HG02870 (cell line): ENCODE data around the gene SLC66A2.
A peak's percentile ranks its signal among the peaks of the same experiment; 100 is the strongest.
"Not testable (repeated sequence)": the region's sequence is repeated elsewhere in the genome, so short reads cannot be mapped to it uniquely, and the experiment has no call there.

Experiments used
- ATAC-seq: cut with Tn5 transposase; IDR thresholded peaks from one replicate; pipeline ENCODE4 v1.9.1; 2021; ENCODE audit warnings: mild to moderate bottlenecking, moderate library complexity; ENCODE audit not compliant: unreplicated experiment

Gene SLC66A2

DNA sequence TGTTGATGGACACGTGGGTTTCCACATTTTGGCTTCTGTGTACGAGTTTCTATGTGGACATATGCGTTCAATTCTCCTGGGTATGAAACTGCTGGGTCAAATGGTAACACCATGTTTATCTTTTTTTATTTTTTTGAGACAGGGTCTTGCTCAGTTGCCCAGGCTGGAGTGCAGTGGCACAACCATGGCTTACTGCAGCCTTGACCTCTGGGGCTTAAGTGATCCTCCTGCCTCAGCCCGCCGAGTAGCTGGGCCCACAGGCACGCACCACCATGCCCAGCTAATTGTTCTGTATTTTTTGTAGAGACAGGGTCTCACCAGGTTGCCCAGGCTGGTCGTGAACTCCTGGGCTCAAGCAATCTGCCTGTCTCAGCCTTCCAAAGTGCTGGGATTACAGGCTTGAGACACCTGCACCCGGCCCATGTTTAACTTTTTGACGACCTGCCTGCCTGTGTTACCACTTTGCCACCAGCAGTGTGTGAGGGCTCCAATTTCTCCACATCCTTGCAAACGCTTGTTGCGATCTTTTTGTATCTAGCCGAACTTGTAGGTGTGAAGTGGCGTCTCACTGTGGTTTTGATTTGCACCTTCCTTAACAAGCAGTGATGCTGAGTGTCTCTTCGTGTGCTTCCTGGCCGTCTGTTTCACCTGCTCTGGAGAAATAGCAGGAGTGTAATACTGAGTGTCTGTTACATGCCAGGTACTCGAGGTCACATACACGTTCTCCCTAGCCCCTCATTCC lies 19.9 kb upstream of the SLC66A2 start:
- ATAC-seq, result no peak

GRCh38 chr18:79970419-79971133 lies 19.1 kb upstream of the SLC66A2 start:
- no peak for ATAC-seq

GRCh38 chr18:79965119-79965902 lies 13.9 kb upstream of the SLC66A2 start:
- ATAC-seq, result no peak

DNA sequence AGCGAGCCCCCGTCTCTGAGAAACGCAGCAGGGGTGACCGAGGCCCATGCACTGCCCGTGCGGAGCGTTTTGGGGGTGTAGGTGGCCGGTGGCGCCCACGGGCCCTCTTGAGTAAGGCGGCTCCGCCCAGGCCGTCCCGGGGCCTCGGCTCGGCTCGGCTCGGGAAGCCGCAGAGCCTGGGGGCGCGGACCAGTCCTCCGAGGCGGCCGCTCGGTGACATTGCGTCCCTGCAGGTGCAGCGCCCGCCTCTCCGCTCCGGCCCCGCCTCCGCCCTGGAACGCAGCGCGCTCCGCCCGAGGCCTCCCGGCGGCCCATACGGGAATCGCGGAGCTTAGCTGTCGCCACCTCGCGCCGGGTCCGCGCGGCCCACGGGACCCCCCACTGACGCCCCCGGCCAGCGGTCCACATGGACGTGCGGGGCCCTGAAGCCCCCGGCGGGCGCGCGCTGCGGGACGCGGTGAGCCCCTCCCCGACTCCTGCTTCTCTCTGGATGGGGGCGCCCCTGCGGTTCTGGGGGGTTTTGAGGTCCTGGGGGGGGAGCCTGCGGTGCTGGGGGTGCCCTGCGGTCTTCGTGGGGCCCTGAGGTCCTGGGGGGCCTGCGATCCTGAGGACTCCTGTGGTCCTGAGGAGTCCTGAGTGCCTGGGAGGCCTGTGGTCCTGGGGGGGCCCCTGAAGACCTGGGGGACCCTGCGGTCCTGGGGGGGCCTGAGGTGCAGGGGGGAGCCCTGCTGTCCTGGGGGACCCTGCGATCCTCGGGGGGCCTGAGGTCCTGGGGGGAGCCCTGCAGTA lies 13.1 kb upstream of the SLC66A2 start, which contains the start of gene HSBP1L1:
Gene HSBP1L1 (plus strand): TSS at position 314 of the 789 bp plus-strand sequence. CDS start 93 bp downstream, at position 407.
- ATAC-seq, result peak; percentile 42

GRCh38 chr18:79963658-79964329 lies 12.3 kb upstream of the SLC66A2 start:
- no peak for ATAC-seq

- peak; percentile 63 for ATAC-seq
Observed at GRCh38 chr18:79962835-79963657, 11.6 kb upstream of the SLC66A2 start.

GRCh38 chr18:79962311-79962710 lies 10.9 kb upstream of the SLC66A2 start:
- ATAC-seq, result no peak

DNA sequence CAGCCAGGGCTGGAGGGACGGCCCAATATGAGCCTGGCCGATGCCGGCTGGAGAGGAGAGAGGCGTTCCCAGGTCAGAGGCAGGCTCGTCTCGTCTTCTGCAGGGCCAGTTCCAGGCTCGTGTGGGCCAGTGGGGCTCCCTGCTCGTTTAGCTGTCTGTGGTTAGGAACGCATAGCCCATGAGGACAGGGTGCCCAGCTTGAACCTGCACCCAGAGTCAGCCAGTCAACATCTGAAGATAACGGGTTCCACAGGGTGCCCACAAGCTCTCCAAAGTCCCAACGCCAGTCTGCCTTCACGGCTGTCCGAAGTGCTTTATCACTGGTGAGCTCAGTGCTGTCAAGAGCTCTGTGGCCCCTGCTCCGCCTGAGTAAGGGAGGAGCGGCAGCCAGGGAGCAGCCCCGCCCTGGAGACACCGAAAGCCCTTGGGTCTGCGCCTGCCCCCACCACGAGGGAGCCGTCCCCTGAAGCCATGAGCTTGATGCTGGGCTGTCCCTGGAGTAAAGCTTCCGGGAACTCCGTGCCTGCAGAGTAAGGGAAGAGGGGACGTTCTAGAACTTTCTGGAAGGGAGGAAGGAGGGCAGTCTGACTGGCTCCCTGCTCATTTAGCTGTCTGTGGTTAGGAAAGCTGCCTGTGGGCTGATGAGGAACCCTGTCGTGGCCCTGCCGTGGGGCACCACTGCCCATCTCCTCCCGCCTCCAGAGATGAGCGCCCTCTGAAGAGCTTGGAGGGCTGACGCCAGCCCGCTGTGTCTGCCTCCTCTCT lies 10.3 kb upstream of the SLC66A2 start:
- ATAC-seq, result no peak

GRCh38 chr18:79960921-79961526 lies 9.6 kb upstream of the SLC66A2 start:
- ATAC-seq, result no peak

DNA sequence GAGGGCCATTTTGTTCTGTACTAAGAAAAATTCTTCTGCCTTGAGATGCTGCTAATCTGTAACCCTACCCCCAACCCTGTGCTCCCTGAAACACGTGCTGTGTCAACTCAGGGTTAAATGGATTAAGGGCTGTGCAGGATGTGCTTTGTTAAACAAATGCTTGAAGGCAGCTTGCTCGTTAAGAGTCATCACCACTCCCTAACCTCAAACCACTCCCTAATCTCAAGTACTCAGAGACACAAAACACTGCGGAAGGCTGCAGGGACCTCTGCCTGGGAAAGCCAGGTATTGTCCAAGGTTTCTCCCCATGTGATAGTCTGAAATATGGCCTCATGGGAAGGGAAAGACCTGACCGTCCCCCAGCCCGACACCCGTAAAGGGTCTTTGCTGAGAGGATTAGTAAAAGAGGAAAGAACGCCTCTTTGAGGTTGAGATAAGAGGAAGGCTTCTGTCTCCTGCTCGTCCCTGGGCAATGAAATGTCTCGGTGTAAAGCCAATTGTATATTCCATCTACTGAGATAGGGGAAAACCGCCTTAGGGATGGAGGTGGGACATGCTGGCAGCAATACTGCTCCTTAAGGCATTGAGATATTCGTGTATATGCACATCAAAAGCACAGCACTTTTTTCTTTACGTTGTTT lies 8.8 kb upstream of the SLC66A2 start:
- not testable (repeated sequence) for ATAC-seq

- no peak for ATAC-seq
Observed at GRCh38 chr18:79958981-79959380, 7.5 kb upstream of the SLC66A2 start.

DNA sequence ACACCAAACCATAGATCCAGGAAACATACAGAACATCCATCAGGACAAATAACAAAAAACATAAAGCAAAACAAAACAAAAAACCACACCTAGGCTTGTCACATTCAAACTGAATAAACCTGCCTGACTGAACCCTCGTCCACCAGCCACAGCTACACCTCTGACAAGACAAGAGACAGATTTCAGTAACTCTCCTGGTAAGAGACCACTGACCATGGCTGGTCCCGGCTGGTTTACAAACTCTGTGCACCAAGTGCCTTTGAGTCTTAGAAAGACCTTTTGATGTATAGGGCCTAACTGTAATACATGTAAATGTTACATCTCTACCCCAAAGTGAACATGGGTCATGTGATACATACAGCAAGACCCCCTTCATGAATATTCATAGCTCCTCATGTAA lies 4.8 kb upstream of the SLC66A2 start:
- ATAC-seq, result no peak

GRCh38 chr18:79955302-79956075 lies 4.0 kb upstream of the SLC66A2 start:
- ATAC-seq, result no peak

DNA sequence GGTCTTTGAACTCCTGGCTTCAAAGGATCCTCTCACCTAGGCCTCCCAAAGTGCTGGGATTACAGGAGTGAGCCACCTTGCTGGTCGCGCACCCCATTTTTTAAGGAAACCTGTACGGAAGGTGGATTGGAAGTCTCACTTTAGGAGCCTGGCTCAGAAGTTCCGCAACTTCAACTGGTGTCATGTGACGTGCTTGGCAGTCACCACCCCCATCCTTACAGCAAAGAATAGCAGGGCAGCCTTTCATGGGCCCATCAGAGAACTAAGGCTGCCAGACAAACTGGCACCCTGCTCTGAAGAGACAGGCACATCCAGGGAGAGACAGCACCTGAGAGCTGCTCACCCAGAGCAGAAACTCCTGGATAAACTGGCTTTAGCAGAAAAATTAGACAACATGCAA lies 3.3 kb upstream of the SLC66A2 start:
- no peak for ATAC-seq

- no peak for ATAC-seq
Observed at GRCh38 chr18:79953971-79954651, 2.7 kb upstream of the SLC66A2 start.

- no peak for ATAC-seq
Observed at GRCh38 chr18:79952996-79953559, 1.6 kb upstream of the SLC66A2 start.
